Measurements from ENCODE around the gene UTF1.

DNA sequence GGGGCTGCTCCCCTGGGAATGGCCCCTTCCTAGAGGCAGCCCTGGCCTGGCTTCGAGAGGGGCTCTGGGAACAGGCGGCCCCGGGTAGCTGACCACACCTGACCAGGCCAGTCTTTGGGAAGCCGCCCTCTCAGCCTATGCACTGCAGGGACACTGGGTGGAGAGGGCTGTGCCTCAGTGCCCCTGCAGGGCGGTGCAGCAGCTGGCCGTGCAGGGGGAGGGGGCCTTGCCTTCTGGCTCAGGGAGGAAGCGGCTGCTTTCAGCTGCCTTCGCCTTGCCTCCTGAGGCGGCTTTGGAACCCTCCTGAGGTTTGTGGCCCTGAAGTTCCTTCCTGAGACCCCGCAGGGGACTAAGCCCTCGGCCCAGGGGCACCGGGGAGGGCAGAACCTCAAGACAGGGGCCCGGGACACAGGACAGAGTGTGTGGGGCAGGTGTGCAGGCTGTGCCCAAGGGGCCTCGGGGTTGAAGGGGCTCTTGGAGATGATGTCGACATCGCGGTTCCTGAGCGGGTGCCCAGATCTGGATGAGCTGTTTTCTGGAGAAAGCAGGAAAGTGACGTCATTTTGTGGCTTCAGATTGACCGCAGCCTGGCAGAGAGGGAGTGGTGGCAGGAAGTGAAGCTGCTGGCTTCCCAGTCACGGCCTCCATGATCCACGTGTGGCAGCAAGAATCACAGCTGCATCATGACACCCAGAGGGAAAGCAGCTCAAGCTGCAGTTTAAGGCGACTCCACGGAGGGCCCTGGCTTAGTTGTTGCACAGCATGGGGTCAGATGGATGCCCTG lies 29.0 kb downstream of the UTF1 start:
- TF ChIP-seq, protein P1, sequence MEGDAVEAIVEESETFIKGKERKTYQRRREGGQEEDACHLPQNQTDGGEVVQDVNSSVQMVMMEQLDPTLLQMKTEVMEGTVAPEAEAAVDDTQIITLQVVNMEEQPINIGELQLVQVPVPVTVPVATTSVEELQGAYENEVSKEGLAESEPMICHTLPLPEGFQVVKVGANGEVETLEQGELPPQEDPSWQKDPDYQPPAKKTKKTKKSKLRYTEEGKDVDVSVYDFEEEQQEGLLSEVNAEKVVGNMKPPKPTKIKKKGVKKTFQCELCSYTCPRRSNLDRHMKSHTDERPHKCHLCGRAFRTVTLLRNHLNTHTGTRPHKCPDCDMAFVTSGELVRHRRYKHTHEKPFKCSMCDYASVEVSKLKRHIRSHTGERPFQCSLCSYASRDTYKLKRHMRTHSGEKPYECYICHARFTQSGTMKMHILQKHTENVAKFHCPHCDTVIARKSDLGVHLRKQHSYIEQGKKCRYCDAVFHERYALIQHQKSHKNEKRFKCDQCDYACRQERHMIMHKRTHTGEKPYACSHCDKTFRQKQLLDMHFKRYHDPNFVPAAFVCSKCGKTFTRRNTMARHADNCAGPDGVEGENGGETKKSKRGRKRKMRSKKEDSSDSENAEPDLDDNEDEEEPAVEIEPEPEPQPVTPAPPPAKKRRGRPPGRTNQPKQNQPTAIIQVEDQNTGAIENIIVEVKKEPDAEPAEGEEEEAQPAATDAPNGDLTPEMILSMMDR (IDR thresholded peaks at IDR 0.05): no peak
- no peak for TF ChIP-seq POLR2A (IDR thresholded peaks at IDR 0.05)

All from uterus (tissue), 2 donors.